ENCODE results near the gene CIDEC.

GRCh38 chr3:9883706-9884554 lies 3.9 kb upstream of the CIDEC start:
- TF ChIP-seq CTCF (IDR thresholded peaks at IDR 0.05) (no peak), CHD2 (IDR thresholded peaks at IDR 0.05; ENCODE audit: low read length, partially characterized antibody) (no peak)
